Right lung (tissue), 5 donors: ENCODE data around the gene FBXO42. TPM values are rescaled to one million over a fixed set of nuclear protein-coding genes. Genes with fewer than 3 reads are reported as not detected.
"Not testable (repeated sequence)": the region's sequence is repeated elsewhere in the genome, so short reads cannot be mapped to it uniquely, and the experiment has no call there.

Source experiments
- DNase-seq, 2 donors: peaks; one replicate each; pipeline ENCODE4 v3.0.0-alpha.2; 2013
- polyA plus RNA-seq, 5 donors: library from polyadenylated mRNA; unstranded; fragments of 120-200 nt; gene quantifications; one replicate each; pipeline versions ENCODE4 v1.2.1 to v1.2.3, GENCODE V29; 2013; ENCODE audit warnings: inconsistent platforms in 1 of 5, low replicate concordance in 1 of 5; ENCODE audit not compliant: insufficient read length in 5 of 5, insufficient read depth in 1 of 5

The FBXO42 gene
- polyA plus RNA-seq, 5 donors = 16.1 to 24.8 (median 22.7) TPM

DNA sequence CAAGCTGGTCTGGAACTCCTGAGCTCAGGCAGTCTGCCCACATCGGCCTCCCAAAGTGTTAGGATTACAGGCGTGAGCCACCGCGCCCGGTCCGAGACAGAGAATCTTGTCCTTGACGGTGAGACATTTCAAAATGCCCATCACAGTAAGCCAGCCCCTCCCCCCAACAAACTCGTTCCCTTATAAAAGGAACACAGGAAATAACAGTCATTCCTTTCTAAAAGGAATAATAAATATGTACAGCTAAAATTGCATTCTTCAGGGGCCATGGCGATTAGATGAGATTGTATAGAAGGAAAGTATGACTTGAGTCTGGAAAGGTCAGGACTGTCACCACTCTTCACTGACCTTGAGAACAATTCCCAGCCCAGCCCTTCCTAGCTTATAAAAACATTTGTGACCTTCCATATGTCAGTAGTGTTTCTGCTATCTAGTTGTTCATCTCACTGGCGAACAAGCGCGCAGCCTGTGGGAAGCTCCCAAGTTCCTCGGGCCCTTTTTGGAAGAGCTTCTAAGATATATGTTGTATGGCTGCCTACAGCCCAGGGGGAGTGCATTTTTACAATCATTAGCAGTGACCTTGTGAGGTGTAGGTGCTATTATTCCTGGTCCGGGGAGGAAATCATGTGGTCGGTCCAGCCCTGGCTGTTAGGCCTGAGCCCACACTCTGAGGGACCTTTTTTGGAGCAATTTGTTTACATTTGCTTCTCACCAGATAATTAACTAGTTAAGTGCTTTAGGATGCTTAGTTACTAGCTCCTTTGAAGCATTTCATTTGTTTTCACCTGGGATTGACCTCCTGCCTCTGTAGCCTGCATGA lies 23.5 kb upstream of the FBXO42 start:
- DNase-seq = no peak

DNA sequence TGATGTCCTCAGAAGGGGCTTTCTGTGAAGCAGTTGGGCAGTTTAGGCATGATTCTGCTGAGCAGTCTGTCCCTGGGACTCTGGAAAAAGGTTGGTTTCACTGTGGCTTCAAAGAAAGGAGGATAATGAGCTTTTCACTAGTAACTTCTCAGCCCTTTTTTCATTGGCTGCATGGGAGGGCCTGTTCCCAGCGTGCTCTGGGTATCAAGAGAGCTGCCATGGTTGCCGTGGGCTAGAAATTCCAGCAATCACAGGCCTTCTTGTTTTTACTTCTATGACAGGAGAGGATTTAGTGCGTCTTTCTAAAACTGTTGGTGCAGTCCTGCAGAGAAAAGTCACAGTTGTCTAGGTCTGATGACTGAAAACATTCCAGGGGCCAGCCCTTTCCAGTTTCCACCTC lies 22.0 kb upstream of the FBXO42 start:
- no peak for DNase-seq

DNA sequence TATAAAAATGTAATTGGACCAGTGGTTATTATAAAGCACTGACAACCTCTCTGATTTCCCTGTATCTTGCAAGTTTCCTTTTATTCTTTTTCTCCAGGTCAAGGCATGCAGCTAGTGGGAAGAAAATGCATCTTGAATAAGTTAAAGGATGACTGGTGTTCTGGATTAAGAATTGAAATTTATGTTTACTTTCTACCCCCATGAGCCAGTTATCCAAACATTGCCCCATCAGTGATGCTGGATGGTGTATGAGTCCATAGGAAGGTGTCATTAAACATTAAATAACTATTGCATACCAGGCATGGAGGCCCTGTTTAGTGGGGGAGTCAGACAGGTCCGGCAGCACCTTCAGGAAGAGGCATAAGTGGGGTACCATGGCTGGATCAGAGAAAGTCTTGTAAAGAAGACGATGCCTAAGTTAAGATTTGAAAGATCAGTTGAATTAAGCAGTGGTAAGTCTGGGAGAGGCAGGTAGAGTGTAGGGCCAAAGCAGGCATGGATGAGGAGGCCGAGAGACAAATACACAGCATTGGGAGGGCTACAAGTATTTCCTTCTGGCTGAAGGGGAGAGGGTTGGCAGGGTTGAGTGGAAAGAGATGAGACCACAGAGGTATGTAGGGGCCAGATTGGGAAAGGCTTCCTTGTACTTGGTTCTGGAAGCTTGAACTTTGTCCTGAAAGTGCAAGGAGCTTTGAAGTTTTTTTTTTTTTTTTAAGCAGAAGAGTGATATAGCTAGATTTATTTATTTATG lies 20.4 kb upstream of the FBXO42 start:
- DNase-seq = no peak

DNA sequence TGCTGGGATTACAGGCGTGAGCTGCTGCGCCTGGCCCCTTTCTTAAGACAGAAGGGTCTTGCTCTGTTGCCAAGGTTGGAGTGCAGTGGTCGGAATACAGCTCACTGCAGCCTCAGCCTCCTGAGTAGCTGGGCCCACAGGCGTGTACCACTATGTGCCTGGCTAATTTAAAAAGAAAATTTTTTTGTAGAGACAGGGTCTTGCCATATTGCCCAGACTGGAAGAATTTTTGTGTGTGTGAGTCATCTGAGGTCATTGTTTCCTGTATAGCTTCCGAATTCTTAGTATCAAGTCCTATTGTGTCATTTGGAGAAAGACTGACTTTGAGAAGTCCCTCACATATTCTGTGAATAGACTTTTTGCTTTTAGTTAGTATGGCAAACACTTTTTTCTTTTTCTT lies 19.4 kb upstream of the FBXO42 start:
- no peak for DNase-seq

DNA sequence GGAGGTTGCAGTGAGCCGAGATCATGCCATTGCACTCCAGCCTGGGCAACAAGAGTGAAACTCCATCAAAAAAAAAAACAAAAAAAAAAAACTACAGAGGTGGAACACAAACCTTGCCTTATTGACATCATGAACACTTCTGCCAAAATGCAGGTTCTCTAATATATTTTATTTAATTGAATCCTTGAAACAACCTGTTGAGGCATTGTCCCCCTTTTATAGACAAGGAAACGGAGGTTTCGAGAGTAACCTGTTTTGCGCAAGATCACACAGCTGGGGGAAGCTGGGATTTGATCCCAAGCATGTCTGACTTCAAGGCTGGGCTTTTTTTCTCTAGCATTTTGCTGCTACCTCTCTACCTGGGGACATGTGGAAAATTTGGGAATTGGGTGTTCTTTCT lies 17.5 kb upstream of the FBXO42 start:
- DNase-seq = no peak

DNA sequence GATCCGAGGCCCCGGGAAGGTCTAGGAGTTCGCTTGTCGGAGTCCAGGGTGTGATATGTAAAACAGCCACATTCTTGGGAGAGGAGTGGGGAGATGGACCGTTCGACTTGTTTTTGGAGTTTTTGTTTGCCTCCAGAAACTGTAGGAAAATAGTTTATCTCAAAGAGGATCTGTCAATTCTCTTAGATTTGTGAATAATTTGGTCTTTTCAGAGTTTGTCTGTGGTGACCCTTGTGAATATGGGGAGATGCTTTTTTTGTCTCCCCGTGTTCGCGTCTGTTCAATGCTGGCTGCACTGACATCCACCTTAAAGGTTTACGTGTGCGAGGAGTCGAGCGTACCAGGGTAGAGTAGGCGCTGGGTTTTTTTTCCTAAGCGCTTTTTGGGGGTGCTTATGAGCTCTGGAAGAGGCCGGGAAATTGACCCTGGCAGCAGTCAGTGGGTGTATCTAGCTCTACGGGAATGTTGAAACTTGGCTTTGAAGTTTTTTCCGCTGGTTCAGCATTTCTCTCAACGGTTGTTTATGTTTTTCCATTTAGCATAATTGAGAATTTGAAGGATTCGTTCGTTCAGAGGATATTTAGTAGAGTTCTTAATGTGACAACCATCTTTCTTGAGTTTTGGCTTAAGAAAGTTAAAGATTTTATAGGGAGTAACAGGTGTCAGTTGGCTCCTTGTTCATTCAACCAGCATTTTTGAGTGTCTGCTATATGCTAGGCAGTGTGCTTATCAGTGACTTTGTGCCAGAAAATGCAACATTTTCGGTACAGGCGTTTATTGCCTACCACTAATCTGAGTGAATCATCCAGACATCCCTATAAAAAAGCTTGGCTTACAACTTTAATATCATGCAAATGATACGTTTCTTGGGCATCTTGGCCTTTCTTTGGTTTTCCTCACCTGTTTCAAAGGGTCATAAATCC lies 15.9 kb upstream of the FBXO42 start:
- DNase-seq = peak; percentile 27 to 36

DNA sequence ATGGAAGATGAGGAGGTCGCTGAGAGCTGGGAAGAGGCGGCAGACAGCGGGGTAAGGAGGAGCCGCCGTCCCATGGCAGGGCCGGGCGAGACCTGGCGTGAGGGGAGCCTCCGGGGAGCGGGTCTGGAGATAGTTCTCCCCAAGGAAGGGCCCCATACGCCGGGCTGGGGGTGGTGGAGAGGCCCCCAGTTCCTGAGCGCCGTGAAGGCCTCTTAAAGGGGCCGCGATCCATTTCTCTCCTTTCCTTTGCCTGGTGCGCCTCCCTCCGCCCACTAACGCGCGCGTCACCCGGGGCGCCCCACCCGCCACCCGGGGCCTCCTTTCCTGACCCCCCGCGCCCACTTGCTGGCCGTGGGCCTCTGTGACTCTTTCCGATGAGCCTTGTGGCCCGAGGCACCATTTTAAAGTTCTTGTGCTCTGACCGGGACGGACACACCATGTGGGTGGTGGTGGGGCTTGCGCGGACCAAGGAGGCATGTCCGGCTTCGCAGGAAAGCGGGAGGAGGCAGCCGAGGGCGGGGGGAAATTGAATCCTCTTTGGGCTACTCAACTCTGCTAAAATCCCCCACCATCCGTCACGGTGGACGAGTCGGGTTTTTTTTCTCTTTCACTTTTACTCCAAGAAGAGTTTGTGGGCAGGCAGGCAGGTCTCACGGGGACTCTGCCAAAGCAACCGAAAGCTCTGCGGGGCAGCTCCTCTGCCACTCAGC lies 15.1 kb upstream of the FBXO42 start:
- DNase-seq = no peak

DNA sequence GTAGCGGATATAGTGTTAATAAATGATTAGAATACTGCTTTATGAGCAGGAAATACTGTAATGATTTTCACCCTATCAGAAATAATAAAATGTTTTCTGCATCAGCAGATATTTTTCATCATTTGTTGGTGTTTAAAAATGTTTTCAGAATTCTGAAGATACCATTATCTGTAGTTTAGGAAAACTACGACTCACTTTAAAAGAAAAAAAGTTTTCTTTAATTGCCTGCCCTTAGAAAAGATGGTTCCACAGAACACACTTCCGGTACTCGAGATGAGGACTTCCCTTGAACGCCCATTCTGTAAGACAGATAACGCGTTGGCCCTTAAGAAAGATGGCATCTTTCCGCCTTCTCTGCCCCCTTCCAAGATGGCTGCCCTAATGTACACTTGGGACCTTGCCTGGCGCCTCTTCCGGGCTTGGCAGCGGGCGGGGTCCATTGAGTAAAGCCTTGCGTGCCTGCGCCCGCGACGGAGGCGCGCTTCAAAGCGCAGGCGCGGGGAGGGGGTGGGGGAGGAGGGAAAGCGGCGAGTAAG lies 14.5 kb upstream of the FBXO42 start, which contains the start of gene SZRD1:
SZRD1 (plus strand) TSS at position 521 of the 536 bp plus-strand sequence. CDS start 16 bp downstream, outside the sequence.
- DNase-seq = peak; percentile 99 to 100

DNA sequence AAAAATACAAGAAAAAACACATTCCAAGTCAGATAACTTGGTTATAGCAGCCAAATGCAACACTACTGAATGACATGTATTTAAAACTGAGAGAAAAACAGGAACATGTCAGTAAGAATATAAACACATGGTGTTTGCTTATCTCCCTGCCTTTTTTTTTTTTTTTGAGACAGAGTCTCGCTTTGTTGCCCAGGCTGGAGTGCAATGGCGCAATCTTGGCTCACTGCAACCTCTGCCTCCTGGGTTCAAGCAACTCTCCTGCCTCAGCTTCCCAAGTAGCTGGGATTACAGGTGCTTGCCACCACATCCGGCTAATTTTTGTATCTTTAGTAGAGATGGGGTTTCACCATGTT lies 12.8 kb upstream of the FBXO42 start:
- not testable (repeated sequence) for DNase-seq

DNA sequence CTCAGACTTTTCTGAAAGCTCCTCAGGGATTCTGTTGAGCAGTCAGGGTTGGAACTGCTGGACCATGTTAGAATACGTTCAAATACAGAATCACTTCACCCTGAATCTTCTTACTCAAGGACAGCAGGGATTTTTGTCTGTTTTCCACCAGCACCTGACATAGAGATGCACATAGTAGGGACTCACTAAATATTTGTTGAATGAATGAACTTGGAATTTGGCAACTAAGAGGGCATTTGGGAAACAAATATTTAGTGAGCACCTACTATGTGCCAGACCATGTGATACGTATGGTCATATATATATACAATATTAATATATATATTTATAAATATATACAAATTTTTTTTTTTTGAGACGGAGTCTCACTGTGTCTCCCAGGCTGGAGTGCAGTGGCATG lies 4.6 kb upstream of the FBXO42 start:
- no peak for DNase-seq

DNA sequence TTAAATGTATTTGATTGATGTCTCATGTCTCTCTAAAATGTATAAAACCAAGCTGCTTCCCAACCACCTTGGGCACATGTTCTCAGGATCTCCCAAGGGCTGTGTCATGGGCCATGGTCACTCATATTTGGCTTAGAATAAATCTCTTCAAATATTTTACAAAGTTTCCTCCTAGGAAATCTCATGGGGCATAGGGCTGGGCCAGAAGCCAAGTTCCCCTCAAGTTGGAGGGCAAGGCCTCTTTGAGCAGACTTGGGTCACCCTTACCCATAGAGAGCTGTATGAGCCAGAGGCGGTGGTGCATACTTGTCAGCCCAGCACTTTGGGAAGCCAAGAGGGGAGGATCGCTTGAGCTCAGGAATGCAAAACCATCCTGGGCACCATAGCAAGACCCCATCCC lies 2.3 kb upstream of the FBXO42 start:
- no peak for DNase-seq

DNA sequence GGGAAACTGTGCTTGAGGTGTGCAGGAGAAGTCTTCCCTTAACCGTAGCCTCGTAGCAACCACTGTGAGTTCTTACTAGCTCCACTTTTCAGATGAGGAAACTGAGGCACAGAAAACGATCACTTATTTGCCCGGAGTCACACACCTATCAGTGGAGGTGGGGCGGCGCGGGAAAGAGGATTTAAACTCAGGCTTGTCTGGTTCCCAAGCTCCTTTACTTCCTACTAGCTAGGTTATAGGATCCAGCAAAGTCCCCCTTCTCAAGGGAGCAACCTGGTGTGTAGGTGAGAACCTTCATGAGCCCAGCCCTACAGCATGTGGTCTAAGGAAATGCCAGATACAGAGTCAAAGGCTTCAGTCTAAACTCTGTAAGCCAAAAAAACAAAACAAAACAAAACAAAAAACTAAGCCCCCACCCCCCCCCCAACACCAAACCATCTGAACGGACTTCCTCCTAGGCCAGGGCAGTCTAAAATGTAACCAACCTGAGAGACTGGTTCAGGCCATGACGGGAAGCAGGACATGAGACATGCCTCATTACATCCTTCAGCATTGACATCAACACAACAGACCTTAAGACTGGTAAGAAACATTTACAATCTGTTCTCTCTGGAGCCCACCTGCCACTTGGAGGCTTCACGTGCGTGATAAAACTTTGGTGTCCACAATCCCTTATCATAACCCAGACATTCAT lies 709 bp upstream of the FBXO42 start:
- no peak for DNase-seq

DNA sequence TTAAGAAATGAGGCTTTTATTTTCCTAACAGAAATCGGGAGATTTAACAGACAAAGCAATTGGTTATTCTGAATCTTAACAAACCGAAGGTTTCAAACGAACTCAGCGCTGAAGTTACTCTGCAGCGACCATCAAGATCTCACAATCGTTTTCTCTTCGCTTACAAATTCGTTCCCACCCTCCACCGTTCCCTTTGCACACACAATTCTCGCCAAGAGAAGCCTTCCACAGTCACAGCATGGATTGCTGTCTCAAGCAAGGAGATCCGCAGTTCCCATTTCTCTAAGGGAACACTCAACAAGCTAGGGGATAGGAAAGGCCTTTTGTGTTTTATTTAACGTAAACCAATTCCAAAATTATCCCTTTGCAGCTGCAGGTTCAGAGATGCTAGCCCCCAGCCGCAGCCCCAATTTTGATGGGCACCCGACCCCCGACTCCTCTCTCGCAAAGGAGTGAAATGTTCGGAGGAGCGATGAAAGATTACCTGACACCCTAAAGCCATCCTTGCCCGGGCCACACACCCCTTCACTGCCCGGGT lies 755 bp downstream of the FBXO42 start:
- peak; percentile 26 to 34 for DNase-seq

DNA sequence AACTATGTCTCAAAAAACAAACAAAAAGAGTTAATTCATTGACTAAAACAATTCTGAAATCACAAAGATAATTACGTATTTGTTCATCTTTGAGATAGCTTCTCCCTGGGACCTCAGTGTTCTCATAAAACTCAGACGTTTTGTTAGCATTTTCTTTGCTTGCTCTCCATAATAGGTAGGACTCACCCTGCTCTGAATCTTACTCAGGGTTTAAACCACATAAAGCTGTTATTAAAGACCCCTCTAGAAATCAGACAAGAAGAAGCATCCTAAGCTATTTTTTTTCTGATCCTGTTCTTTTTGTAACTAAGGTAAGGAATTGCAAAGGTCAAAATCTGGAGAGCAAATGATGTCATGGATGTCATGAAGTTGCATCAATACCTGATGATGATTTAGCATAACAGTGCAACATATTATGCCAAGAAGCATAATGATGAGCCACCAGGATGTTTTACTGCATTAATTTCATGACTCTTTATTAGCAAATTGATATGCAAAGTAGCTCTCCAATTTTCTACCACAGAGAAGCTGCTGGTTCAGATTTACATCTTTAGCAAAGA lies 2.4 kb downstream of the FBXO42 start:
- DNase-seq = no peak

DNA sequence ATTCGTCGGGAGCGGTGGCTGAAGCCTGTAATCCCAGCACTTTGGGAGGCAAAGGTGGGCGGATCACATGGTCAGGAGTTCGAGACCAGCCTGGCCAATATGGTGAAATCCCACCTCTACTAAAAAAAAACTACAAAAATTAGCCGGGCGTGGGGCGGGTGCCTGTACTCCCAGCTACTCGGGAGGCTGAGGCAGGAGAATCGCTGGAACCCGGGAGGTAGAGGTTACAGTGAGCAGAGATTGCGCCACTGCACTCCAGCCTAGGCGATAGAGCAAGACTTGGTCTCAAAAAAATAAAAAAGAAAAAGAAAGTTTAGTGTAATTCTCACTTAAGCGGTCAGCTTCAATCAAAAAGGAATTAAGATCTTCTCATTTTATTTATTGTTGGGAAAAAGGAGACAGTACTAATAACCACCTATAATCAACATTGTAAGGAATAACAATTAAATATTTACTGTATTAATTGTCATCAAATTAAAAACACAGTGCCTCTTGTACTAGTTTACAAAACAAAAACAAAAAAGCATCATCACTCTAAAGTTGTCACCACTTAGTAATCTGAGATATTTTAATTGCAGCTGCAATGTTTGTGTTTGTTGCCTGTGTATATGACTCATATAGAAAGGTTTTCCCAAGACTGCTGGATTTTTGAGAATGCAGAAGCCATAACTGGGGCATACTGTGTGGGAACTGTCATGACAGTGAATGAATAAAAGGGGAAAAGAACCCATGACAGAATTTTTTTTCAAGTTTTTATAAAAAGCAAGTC lies 3.7 kb downstream of the FBXO42 start:
- no peak for DNase-seq

DNA sequence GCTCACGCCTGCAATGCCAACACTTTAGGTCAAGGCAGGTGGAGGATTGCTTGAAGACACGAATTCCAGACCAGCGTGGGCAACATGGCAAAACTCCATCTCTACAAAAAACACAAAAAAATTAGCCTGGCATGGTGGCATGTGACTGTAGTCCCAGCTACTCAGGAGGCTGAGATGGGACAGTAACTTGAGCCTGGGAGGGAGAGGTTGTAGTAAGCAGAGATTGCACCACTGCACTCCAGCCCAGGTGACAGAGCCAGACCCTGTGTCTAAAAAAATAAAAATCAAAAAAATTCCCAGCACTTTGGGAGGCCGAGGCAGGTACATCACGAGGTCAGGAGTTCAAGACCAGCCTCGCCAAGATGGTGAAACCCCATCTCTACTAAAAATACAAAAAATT lies 9.0 kb downstream of the FBXO42 start:
- not testable (repeated sequence) for DNase-seq

DNA sequence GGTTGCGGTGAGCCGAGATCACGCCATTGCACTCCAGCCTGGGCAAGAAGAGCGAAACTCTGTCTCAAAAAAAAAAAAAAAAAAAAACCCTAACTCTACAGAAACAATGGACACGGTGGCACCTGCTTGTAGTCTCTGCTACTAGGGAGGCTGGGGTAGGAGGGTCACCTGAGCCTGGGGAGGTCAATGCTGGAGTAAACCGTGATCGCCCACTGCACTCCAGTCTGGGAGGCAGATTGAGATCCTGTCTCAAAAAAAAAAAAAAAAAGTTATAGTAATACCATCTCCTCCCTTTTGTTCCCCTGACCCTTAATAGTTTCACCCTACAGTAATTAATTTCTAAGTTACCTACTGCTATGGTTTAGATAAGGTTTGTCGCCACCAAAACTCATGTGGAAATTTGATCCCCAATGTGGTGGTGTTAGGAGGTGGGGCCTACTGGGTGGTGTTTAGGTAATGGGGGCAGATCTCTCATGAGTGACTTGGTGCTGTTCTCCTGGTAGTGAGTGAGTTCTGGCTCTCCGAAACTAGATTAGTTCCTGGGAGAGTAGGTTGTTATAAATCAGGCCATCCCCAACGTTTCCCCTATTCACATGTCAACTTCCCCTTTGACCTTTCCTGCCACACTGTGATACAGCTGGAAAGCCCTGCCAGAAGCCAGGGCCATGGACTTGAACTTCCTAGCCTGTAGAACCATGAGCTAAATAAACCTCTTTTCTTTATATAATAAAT lies 9.8 kb downstream of the FBXO42 start:
- no peak for DNase-seq

DNA sequence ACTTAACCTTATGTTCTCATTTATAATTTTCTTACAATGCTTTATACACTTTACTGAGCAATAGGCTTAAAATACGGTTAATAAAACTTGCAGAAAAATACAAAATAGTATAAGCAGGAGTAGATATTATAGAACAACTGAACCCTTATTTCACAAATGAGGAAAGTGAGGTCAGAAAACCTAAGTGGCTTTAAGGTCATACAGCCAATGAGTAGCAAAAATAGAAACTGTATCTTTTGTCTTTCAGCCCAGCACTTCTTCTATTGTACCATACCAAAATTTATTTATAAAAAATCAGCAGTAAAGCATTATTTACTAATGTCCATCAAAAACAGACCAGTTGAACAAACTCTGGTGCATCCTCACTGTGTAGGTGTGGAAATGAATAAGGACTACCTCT lies 11.6 kb downstream of the FBXO42 start:
- DNase-seq = no peak
